Measurements from ENCODE around the gene ARHGAP20. TPM values are rescaled to one million over a fixed set of nuclear protein-coding genes. Genes with fewer than 3 reads are reported as not detected.

Gene ARHGAP20
- total RNA-seq, 2 experiments from 2014 or later = not detected

DNA sequence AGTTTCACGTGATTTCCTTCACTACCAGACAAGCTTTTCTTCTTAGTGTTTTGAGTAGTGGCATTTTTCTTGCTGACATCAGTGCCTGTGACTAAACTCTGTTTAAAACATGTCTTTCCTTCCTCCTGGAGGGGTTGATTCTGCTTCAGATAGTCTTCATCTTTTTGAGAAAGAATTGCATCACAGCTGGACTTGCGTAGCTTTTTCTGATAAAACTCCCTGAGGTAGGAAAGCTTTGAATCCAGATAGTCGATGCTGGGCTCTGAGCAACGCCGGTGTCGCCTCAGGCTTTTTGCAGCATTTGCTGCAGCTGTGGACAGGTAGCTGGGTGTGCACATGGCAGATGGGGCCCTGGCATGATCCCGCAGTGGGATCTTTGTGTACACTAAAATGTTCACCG is 131.7 kb downstream of the ARHGAP20 start:
- H3K9me3 ChIP-seq (ENCODE audit: control insufficient read depth in 1 of 2, insufficient read depth in 1 of 2, low read length in 2 of 2) = peaks cover 0 to 3% of the 10 kb centered on the region in 2 experiments

GRCh38 chr11:110573411-110573810 is 138.8 kb downstream of the ARHGAP20 start:
- Mint-ChIP-seq H3K4me3 (no peak overlapping the region), H3K4me1 (ENCODE audit: low read depth) (no peaks in the 10 kb centered on the region), H3K27ac (no peak overlapping the region), H3K9me3 (no peaks in the 10 kb centered on the region), H3K27me3 (peaks cover 18% of the 10 kb centered on the region), H3K36me3 (ENCODE audit: low read depth) (no peaks in the 10 kb centered on the region)
- Histone ChIP-seq H3K9me3 (ENCODE audit: control insufficient read depth in 1 of 2, insufficient read depth in 1 of 2, low read length in 2 of 2) (no peaks in the 10 kb centered on the region), H3K36me3 (ENCODE audit: insufficient read depth, low read length) (no peaks in the 10 kb centered on the region), H3K27me3 (ENCODE audit: control insufficient read depth in 1 of 2, insufficient read depth in 2 of 2, low read length in 2 of 2) (no peaks in the 10 kb centered on the region), H3K4me1 (ENCODE audit: insufficient read depth, low read length) (no peaks in the 10 kb centered on the region), H3K27ac (ENCODE audit: low read depth in 1 of 2, low read length in 2 of 2) (no peak overlapping the region), H3K4me3 (ENCODE audit: low read length) (no peak overlapping the region)
- DNase-seq (no peak), ATAC-seq (ENCODE audit: poor library complexity) (no peak)
- ChIA-PET POLR2A (no interaction called here), CTCF (no interaction called here)
- intact Hi-C loops (cut with DNase I, micrococcal nuclease) = no loop called here
- no peak for TF ChIP-seq CTCF (IDR thresholded peaks at IDR 0.05)

More for the DNA sequence above, 131.7 kb downstream of the ARHGAP20 start:
- Histone ChIP-seq H3K4me3 (ENCODE audit: low read length) (no peak overlapping the region), H3K36me3 (ENCODE audit: insufficient read depth, low read length) (no peaks in the 10 kb centered on the region), H3K27me3 (ENCODE audit: control insufficient read depth in 1 of 2, insufficient read depth in 2 of 2, low read length in 2 of 2) (no peaks in the 10 kb centered on the region), H3K4me1 (ENCODE audit: insufficient read depth, low read length) (no peaks in the 10 kb centered on the region), H3K27ac (ENCODE audit: low read depth in 1 of 2, low read length in 2 of 2) (no peak overlapping the region)
- no peaks in the 10 kb centered on the region for H3K4me1 Mint-ChIP-seq (ENCODE audit: low read depth)
- no peak for TF ChIP-seq CTCF (IDR thresholded peaks at IDR 0.05)
- no peak overlapping the region for H3K27ac Mint-ChIP-seq
- ChIA-PET CTCF (no interaction called here), POLR2A (no interaction called here)
- no peak overlapping the region for H3K4me3 Mint-ChIP-seq
- intact Hi-C loops (cut with DNase I, micrococcal nuclease) = no loop called here
- ATAC-seq (ENCODE audit: poor library complexity) (no peak), DNase-seq (no peak)
- no peaks in the 10 kb centered on the region for H3K36me3 Mint-ChIP-seq (ENCODE audit: low read depth)
- peaks cover 10% of the 10 kb centered on the region for H3K27me3 Mint-ChIP-seq
- no peaks in the 10 kb centered on the region for H3K9me3 Mint-ChIP-seq

DNA sequence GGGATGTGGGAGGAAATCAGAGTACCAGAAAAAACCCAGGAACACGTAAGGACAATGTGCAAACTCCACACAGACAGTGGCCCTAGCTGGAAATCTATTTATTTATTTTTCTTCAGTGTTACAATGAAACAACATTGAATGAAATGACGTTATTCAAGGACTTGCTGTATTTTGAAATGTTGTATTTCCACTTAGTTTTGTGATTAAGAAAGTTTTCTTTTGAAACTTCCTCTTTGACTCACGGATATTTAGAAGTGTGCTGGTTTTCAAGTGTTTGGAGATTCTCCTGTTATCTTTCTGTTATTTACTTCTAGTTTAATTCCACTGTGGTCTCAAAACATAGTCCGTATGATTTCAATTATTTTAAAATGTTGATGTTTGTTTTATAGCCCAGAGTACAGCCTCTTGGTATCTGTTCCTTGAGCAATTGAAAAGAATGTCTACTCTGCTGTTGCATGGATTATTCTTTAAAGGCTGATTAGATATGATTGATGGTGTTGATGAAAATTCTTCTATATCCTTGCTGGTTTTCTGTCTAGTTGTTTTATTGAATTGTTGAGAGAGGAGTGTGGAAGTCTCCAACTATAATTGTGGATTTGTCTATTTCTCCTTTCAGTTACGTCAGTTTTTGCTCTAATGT is 141.0 kb downstream of the ARHGAP20 start:
- Mint-ChIP-seq H3K4me3 (no peak overlapping the region), H3K27me3 (peaks cover 12% of the 10 kb centered on the region), H3K27ac (no peak overlapping the region), H3K36me3 (ENCODE audit: low read depth) (no peaks in the 10 kb centered on the region), H3K4me1 (ENCODE audit: low read depth) (no peaks in the 10 kb centered on the region), H3K9me3 (no peaks in the 10 kb centered on the region)
- no peak for ATAC-seq (ENCODE audit: poor library complexity)
- no peak for DNase-seq
- Histone ChIP-seq H3K4me1 (ENCODE audit: insufficient read depth, low read length) (no peaks in the 10 kb centered on the region), H3K27me3 (ENCODE audit: control insufficient read depth in 1 of 2, insufficient read depth in 2 of 2, low read length in 2 of 2) (no peaks in the 10 kb centered on the region), H3K36me3 (ENCODE audit: insufficient read depth, low read length) (no peaks in the 10 kb centered on the region), H3K27ac (ENCODE audit: low read depth in 1 of 2, low read length in 2 of 2) (no peak overlapping the region), H3K9me3 (ENCODE audit: control insufficient read depth in 1 of 2, insufficient read depth in 1 of 2, low read length in 2 of 2) (no peaks in the 10 kb centered on the region), H3K4me3 (ENCODE audit: low read length) (no peak overlapping the region)
- TF ChIP-seq CTCF (IDR thresholded peaks at IDR 0.05) = no peak
- ChIA-PET POLR2A (no interaction called here), CTCF (no interaction called here)
- intact Hi-C loops (cut with DNase I, micrococcal nuclease) = no loop called here

Data from CD4-positive, alpha-beta T cell (primary cell).